GM12865 (cell line): ENCODE measurements around the gene RAB3IP.

Source experiments
- DNase-seq: peaks from one replicate; pipeline ENCODE4 v3.0.0; 2010; ENCODE audit warnings: low read depth
- H3K4me3 ChIP-seq: 2 replicates; pipeline ENCODE4 v1.5.1; 2011; ENCODE audit warnings: mild to moderate bottlenecking, low read depth, low read length, control low read depth
- CTCF ChIP-seq: IDR thresholded peaks from 2 replicates; pipeline ENCODE4 v1.5.1; 2011; ENCODE audit warnings: low read length, control low read depth, low read depth, inconsistent platforms; ENCODE audit not compliant: insufficient read depth; ENCODE audit errors: missing control alignments

RAB3IP gene, protein sequence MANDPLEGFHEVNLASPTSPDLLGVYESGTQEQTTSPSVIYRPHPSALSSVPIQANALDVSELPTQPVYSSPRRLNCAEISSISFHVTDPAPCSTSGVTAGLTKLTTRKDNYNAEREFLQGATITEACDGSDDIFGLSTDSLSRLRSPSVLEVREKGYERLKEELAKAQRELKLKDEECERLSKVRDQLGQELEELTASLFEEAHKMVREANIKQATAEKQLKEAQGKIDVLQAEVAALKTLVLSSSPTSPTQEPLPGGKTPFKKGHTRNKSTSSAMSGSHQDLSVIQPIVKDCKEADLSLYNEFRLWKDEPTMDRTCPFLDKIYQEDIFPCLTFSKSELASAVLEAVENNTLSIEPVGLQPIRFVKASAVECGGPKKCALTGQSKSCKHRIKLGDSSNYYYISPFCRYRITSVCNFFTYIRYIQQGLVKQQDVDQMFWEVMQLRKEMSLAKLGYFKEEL

GRCh38 chr12:69738351-69739286 lies at the start of gene RAB3IP:
Gene RAB3IP (plus strand): TSS chr12:69738860. CDS start chr12:69755409, 16,549 bp downstream.
- TF ChIP-seq CTCF = peak; percentile 75
- H3K4me3 ChIP-seq = peak within 1 kb of the TSS; percentile 57
- DNase-seq = peak; percentile 95

GRCh38 chr12:69689638-69690037 lies 49.0 kb upstream of the RAB3IP start:
- H3K4me3 ChIP-seq = no peak overlapping the region
- TF ChIP-seq CTCF = no peak
- DNase-seq = no peak

DNA sequence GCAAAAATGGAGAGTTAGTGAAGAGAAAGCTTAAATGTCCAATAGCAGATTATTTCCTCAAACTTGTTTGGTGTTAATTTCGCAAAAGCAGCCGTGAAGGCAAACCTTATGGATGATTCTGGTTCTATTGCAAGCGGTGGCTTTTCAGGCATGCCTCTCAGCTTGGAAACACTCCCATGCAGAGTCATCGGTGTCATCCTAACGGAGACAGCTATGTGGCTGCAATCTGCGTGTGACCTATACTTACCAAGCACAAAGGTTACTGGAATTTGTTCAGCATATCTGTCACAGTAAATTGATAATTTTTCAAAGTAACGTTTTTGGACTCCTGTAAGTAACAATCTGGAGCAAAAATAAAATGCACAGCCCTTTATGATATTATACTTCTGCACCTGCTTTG lies 44.5 kb upstream of the RAB3IP start:
- no peak for TF ChIP-seq CTCF
- no peak overlapping the region for H3K4me3 ChIP-seq

GRCh38 chr12:69698054-69698453 lies 40.6 kb upstream of the RAB3IP start:
- DNase-seq = no peak
- TF ChIP-seq CTCF = no peak
- no peak overlapping the region for H3K4me3 ChIP-seq

More for the DNA sequence above, 44.5 kb upstream of the RAB3IP start:
- DNase-seq = no peak

DNA sequence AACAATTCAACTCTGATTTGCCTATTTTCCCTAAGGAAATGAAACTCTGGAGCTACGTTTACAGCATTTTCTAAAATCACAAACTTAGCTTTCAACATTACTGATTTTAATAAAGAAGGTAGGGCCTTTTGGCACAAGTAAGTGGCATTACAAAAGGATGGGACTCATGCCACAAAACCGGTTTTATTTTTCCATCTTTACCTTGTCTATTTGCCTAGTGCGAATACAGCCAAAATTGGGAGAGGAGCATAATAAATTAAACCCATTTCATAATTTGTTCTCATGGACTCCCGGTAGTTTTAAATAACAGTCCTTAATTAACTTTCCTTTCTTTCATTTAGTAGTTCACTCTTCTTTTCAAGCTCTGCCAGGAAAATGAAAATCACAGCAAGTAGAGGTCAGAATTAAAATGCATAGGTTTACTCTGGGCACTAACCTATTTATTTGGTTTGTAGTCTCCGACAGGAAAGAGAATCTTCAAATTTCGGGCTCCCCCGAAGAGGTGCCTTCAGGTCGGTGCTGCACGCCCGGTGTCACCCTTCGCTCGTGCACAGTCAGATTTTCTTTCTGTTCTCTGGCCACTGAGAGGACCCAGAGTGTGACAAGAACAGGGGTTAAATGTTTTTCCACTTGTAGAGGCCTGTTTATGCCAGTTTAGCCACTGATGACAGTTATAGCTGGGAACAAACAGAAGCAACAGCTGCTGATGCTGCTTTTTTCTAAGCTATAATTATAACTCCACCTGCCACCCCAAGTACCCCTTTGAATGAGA lies 39.7 kb upstream of the RAB3IP start, which contains the start of gene BEST3:
Gene BEST3, minus strand, starts transcription at position 535 of the 772 bp plus-strand sequence. CDS start 1,505 bp downstream, outside the sequence.
- no peak for TF ChIP-seq CTCF
- no peak for DNase-seq
- H3K4me3 ChIP-seq = no peak within 1 kb of the TSS

- H3K4me3 ChIP-seq = no peak overlapping the region
- no peak for DNase-seq
- TF ChIP-seq CTCF = no peak
Observed at GRCh38 chr12:69701826-69702225, 36.8 kb upstream of the RAB3IP start.
